Renal cortex interstitium (tissue), 11 donors: ENCODE data around the gene SGPP2. TPM values are rescaled to one million over a fixed set of nuclear protein-coding genes. Genes with fewer than 3 reads are reported as not detected.

Experiments used
- DNase-seq, 11 donors: peaks; one replicate each; pipeline ENCODE4 v3.0.0-alpha.2; 2013; ENCODE audit warnings: low read depth in 9 of 11, low spot score in 4 of 11; ENCODE audit errors: extremely low read depth in 1 of 11
- polyA plus RNA-seq, 3 donors: library from polyadenylated mRNA; unstranded; fragments of 120-200 nt; gene quantifications; one replicate each; pipeline ENCODE4 v1.2.1, GENCODE V29; 2013; ENCODE audit not compliant: insufficient read length in 3 of 3

The SGPP2 gene
- polyA plus RNA-seq, 3 donors, result 16.2 to 27.4 (median 19.3) TPM

DNA sequence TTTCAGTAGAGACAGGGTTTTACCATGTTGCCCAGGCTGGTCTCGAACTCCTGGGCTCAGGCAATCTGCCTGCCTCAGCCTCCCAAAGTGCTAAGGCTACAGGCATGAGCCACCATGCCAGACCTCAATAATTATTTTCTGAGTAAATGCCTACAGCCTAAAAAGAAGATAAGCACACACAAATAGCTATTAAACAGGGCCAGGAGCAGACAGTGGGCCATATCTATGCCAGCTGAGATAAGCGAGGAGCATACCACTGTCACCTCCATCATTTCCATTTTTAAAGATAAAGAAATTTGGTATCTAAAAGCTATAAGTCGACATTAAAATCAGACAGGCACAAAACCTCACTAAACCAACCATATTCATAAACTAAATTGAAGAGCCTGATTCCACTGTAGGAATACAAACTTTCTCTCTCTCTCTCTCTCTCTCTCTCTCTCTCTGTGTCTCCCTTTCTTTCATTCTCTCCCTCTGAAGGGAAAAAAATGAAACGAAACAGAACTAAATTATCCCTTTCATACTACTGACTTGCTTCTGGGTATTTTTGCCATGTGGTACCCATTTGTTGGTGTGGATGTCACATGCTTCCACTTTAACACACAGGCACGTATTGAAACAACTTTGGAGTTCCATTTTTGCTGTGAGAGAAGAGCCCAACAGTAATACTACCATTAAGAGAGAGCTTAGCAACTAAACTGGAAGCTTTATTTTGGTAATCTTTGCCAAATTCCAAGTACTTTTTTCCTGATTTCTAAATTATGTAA lies 180.6 kb downstream of the SGPP2 start:
- DNase-seq, result no peak

GRCh38 chr2:222606306-222606705 lies 182.0 kb downstream of the SGPP2 start:
- no peak for DNase-seq

- DNase-seq, result no peak
These were observed 183.7 kb downstream of the SGPP2 start for GRCh38 chr2:222608081-222608480.

- DNase-seq, result no peak
These were observed 185.0 kb downstream of the SGPP2 start for GRCh38 chr2:222609381-222609780.

Other genes starting within 250 kb of the SGPP2 start
- gene PAX3, start 125.5 kb upstream of the SGPP2 start, polyA plus RNA-seq, result not detected
- 10 to 100 TPM; 26.2 to 28.8 (median 26.8) TPM for gene FARSB, start 231.5 kb downstream of the SGPP2 start, polyA plus RNA-seq
- gene MOGAT1, start 247.1 kb downstream of the SGPP2 start, polyA plus RNA-seq, result under 1 TPM in 1 of 3 donors, not detected in 2; 0.24 TPM